Fibroblast of mammary gland (primary cell): ENCODE results near the gene CLDN7.

Experiments used
- DNase-seq: peaks from one replicate; pipeline ENCODE4 v3.0.0-alpha.2; 2010; ENCODE audit warnings: low read depth
- H3K4me3 ChIP-seq: 2 replicates; pipeline ENCODE4 v1.5.1; 2011; ENCODE audit warnings: low read depth, mild to moderate bottlenecking, low read length, moderate library complexity; ENCODE audit not compliant: control insufficient read depth
- CTCF ChIP-seq: conservative IDR thresholded peaks from 2 replicates; pipeline ENCODE4 v1.5.1; 2011; ENCODE audit warnings: low read depth, low read length, inconsistent platforms; ENCODE audit not compliant: control insufficient read depth, insufficient read depth

CLDN7 gene

GRCh38 chr17:7289256-7290032, 27.2 kb upstream of the CLDN7 start:
- H3K4me3 ChIP-seq = no peak overlapping the region
- no peak for TF ChIP-seq CTCF
- no peak for DNase-seq

DNA sequence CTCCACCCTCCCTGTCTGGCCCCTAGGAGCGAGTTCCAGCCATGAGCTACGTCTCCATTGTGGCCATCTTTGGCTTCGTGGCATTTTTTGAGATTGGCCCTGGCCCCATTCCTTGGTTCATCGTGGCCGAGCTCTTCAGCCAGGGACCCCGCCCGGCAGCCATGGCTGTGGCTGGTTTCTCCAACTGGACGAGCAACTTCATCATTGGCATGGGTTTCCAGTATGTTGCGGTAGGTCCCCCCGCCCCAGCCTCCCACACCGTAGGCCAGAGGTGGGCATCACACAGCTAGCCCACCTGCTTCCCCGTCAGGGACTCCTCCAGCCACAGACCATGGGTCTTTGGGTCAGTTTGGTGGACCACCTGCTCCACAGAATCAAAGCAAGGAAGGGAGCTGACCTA, 23.4 kb upstream of the CLDN7 start:
- H3K4me3 ChIP-seq = no peak overlapping the region
- TF ChIP-seq CTCF = no peak
- DNase-seq = no peak

DNA sequence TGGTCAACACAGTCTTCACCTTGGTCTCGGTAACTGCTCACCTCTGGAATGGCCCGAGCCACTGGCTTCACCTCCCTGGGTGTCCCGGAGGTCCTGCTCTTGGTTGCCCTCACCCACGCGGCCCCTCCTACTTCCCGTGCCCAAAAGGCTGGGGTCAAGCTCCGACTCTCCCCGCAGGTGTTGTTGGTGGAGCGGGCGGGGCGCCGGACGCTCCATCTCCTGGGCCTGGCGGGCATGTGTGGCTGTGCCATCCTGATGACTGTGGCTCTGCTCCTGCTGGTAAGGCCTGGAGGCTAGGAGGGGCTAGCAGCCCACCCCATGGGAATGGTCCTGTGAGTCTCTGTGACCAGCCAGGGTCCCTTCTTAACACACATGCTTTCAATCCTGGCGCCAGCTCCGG, 22.6 kb upstream of the CLDN7 start:
- no peak overlapping the region for H3K4me3 ChIP-seq
- DNase-seq = no peak
- TF ChIP-seq CTCF = no peak

GRCh38 chr17:7283471-7284216, 21.4 kb upstream of the CLDN7 start:
- no peak for TF ChIP-seq CTCF
- no peak overlapping the region for H3K4me3 ChIP-seq
- no peak for DNase-seq

- no peak overlapping the region for H3K4me3 ChIP-seq
- no peak for DNase-seq
- no peak for TF ChIP-seq CTCF
Measured at GRCh38 chr17:7282752-7283321, 20.6 kb upstream of the CLDN7 start.

DNA sequence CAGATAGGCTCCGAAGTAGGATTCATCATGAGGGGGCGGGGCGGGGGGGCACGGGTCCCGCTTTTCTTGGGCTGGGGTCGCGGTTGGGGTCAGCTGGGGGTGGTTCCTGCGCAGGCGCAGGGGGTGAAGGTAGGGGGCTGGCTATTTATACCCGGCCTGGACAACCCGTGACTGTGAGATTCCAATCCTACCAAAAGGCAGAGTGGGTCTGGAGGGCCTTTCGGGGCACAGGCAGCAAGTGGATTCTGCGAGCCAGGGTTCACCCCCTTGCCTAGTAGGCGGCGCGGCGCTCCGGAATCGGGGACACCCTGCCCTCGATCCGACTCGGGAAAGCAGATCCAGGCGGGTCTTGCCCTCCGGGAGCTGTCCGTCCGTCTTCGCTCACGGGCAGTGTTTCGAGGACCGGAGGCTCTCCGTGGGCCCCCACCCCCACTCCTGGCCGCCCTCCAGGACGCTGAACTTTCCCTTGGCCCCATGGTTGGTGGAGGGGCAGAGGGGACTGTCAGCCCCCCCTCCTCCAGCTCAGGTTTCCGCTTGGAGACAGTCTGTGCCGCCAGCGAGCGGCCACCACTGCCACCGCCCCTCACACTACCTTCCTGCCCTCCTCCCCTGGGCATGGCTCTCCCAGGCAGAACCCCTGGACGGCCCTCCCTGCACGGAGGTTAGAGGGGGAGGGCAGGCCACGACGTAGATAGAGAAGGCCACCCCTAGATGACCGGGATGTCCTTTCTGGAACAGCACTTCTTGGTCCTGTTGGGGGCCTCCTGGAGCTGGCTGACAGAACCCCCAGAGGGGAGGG, 19.9 kb upstream of the CLDN7 start:
- peak overlapping the region; percentile 37 for H3K4me3 ChIP-seq
- DNase-seq = no peak
- no peak for TF ChIP-seq CTCF
